Heart left ventricle (tissue), 16 donors: ENCODE data around the gene SEPTIN10. TPM values are rescaled to one million over a fixed set of nuclear protein-coding genes. Genes with fewer than 3 reads are reported as not detected.

Source experiments
- ATAC-seq, 4 donors: fragments of 200-7000 bp; cut with Tn5 transposase; one replicate each; pipeline ENCODE4 v1.9.1; 2020 to 2022; ENCODE audit warnings: moderate library complexity in 4 of 4, mild to moderate bottlenecking in 3 of 4, moderate number of reproducible peaks in 1 of 4
- DNase-seq, 5 donors: peaks; one replicate each; pipeline ENCODE4 v3.0.0-alpha.2; 2020
- H3K27ac ChIP-seq, 12 donors: fragments of 200-600 bp; sonication (generic) in 4 of 12; one replicate each; pipeline versions ENCODE4 v1.5.0 to v1.8.0; 2016 to 2022; ENCODE audit warnings: mild to moderate bottlenecking in 2 of 12
- H3K27me3 ChIP-seq, 9 donors: fragments of 200-600 bp; sonication (generic) in 2 of 9; one replicate each; pipeline versions ENCODE4 v1.5.1 to v1.8.0; 2016 to 2022; ENCODE audit warnings: mild to moderate bottlenecking in 3 of 9
- H3K36me3 ChIP-seq, 9 donors: fragments of 200-600 bp; sonication (generic) in 2 of 9; one replicate each; pipeline versions ENCODE4 v1.5.0 to v1.8.0; 2018 to 2022; ENCODE audit warnings: mild to moderate bottlenecking in 2 of 9
- H3K4me1 ChIP-seq, 12 donors: fragments of 200-600 bp; sonication (generic) in 4 of 12; one replicate each; pipeline versions ENCODE4 v1.5.0 to v1.8.0; 2016 to 2022; ENCODE audit warnings: mild to moderate bottlenecking in 3 of 12
- H3K4me3 ChIP-seq, 12 donors: fragments of 200-600 bp; sonication (generic) in 4 of 12; one replicate each; pipeline versions ENCODE4 v1.5.0 to v1.8.0; 2017 to 2022; ENCODE audit warnings: mild to moderate bottlenecking in 9 of 12, moderate library complexity in 4 of 12
- H3K9me3 ChIP-seq, 12 donors: fragments of 200-600 bp; sonication (generic) in 4 of 12; one replicate each; pipeline versions ENCODE4 v1.5.0 to v1.8.0; 2016 to 2022; ENCODE audit warnings: mild to moderate bottlenecking in 1 of 12
- CTCF ChIP-seq, 12 donors: fragments of 200-600 bp; sonication (generic) in 4 of 12; IDR thresholded peaks; one replicate each; pipeline versions ENCODE4 v1.5.0 to v1.8.0; 2018 to 2022; ENCODE audit warnings: antibody characterized with exemption in 12 of 12, mild to moderate bottlenecking in 5 of 12
- POLR2A ChIP-seq, 2 donors: fragments of 450-650 bp; IDR thresholded peaks; one replicate each; pipeline ENCODE4 v1.6.1; 2017; ENCODE audit warnings: antibody characterized with exemption in 2 of 2, mild to moderate bottlenecking in 2 of 2, moderate library complexity in 2 of 2
- WGBS, 4 donors: extraction: QIAGEN DNeasy Blood & Tissue Kit in 2 of 4; methylation state at CpG; one replicate each; pipeline versions ENCODE4 v1.1.5 to v1.1.7; 2013 to 2018; 5-methylcytosine and 5-hydroxymethylcytosine counted together
- intact Hi-C, 10 donors: fragments of 100-400 bp; cut with DNase I; formaldehyde crosslinking; loops; one replicate each; pipeline versions ENCODE4 v1.11.1 to v1.14.2; 2022
- long read RNA-seq, 3 donors: library from polyadenylated mRNA; unstranded; transcript quantifications; one replicate each; pipeline ENCODE4 v2.0.0, GENCODE V29; 2020 to 2021
- polyA plus RNA-seq, 2 donors: library from polyadenylated mRNA; stranded (reverse); fragments of 200-250 nt; gene quantifications; one replicate each; pipeline ENCODE4 v1.2.3, GENCODE V29; 2013
- total RNA-seq, 9 donors: library from RNA; depleted of rRNA in 2 of 9; stranded (reverse); fragments of >200 nt in 2 of 9; fragmentation: NEBNext Ultra II Directional in 3 of 9; extraction: Animal tissue kit (Norgen Biotek cat#: 25700) in 3 of 9; gene quantifications; one replicate each; pipeline versions ENCODE4 v1.1.0 to v1.2.4, GENCODE V29; 2016 to 2023
- donor health status: ischemic (EF 13 %, LVEDD 7.1; RV severe dilation, severe dysfunction).
- donor health status: healthy with polysubstance abuse.
- donor health status: DM: no; HTN: yes; CAD: no.
- donor health status: DM: no; HTN: no; CAD: no.
- donor health status: ischemic (EF 25% LVEDD 6.9; RV normal size, moderate dysfunction).
- donor health status: ischemic (EF 25% LVEDD 5.7; RV mildly dilated, moderate dysfunction).
- donor health status: healthy.
- donor health status: DM: yes; HTN: yes; CAD: no.
- donor health status: ischemic (EF 35%, LVEDD 5.7; RV mildly dilated, moderate dysfunction).
- donor health status: nonischemic (EF 11% LVEDD 7.7; RV severe dilation, severe dysfunction).
- donor health status: DM: yes; HTN: yes; CAD: no.
- donor health status: PGD.
- donor health status: ischemic (EF 29% LVEDD 5.4; RV normal size, mild dysfunction).
- donor health status: nonischemic (EF 23%, LVEDD 6.1; RV moderate dilation, normal function).

Gene SEPTIN10
- total RNA-seq (10 to 100 TPM; 35.4 to 84.6 (median 50.0) TPM), polyA plus RNA-seq (10 to 100 TPM; 13.5 to 38.8 TPM)
- long read RNA-seq, donor 1, transcript SEPT10-202 (11 exons, 3,071 nt) = major isoform, 32 of 64 reads
- long read RNA-seq, donor 1, transcript SEPT10-205 (10 exons, 1,605 nt) = minor isoform, 11 of 64 reads
- long read RNA-seq, donor 1, partial matches to known transcripts = 1 of 64 reads
- long read RNA-seq, donor 1, other reads (novel, unspliced or antisense) = 19 of 64 reads
- long read RNA-seq, donor 2, transcript SEPT10-203 (10 exons, 2,719 nt) = minor isoform, 7 of 126 reads
- long read RNA-seq, donor 2, transcript SEPT10-205 (10 exons, 1,605 nt) = minor isoform, 15 of 126 reads
- long read RNA-seq, donor 2, transcript SEPT10-202 (11 exons, 3,071 nt) = major isoform, 70 of 126 reads
- long read RNA-seq, donor 2, partial matches to known transcripts = 15 of 126 reads
- long read RNA-seq, donor 2, other reads (novel, unspliced or antisense) = 19 of 126 reads
- long read RNA-seq, donor 3, transcript SEPT10-203 (10 exons, 2,719 nt) = minor isoform, 8 of 74 reads
- long read RNA-seq, donor 3, transcript SEPT10-202 (11 exons, 3,071 nt) = major isoform, 51 of 74 reads
- long read RNA-seq, donor 3, transcript SEPT10-205 (10 exons, 1,605 nt) = minor isoform, 11 of 74 reads
- long read RNA-seq, donor 3, partial matches to known transcripts = 2 of 74 reads
- long read RNA-seq, donor 3, other reads (novel, unspliced or antisense) = 2 of 74 reads

- H3K4me1 ChIP-seq = peaks cover 0 to 55% (median 30%) of the 10 kb centered on the region in 12 donors
- DNase-seq = peak; percentile 96 to 98 (median 97)
- 0 to 2% (median 1%) methylated on average over 9 to 104 of the region's 104 CpGs for WGBS, 4 donors
- peak; percentile 96 to 98 (median 97) for ATAC-seq
- peak within 1 kb of the TSS; percentile 57 to 91 (median 74) for H3K4me3 ChIP-seq
- H3K36me3 ChIP-seq = no peaks in the 10 kb centered on the region
- peaks cover 0 to 16% (median 0%) of the 10 kb centered on the region in 9 donors for H3K27me3 ChIP-seq
- TF ChIP-seq CTCF (IDR thresholded peaks at IDR 0.05) (no peak), POLR2A (IDR thresholded peaks at IDR 0.05) (peak in 1 of 2 donors; percentile 95)
- intact Hi-C loops = loop anchor here in 8 of 10 donors (2.0 to 10.0 kb wide), 10 partner anchors 51 to 487 kb away; partner anchors contain the start of gene SH3RF3 (in 1 of the 8)
- H3K27ac ChIP-seq = peak within 1 kb of the TSS; percentile 89 to 100 (median 99)
- no peaks in the 10 kb centered on the region for H3K9me3 ChIP-seq
Observed at GRCh38 chr2:109613922-109614714, at the start of gene SEPTIN10, which contains the start of gene SOWAHC. TSS of gene SEPTIN10 (minus strand) at chr2:109613966. CDS start at chr2:109613827, 139 bp downstream. TSS of gene SOWAHC (plus strand) at chr2:109614364. CDS start at chr2:109614490, 126 bp downstream.

GRCh38 chr2:109662889-109663288 lies 49.1 kb upstream of the SEPTIN10 start:
- intact Hi-C loops = loop anchor here in 2 of 10 donors (5.0 to 10.0 kb wide), 2 partner anchors 41 to 48 kb away; partner anchors contain the start of genes SEPTIN10 (in 1 of the 2) and SOWAHC (in 1 of the 2)
- Histone ChIP-seq H3K4me1 (peaks cover 0 to 12% (median 7%) of the 10 kb centered on the region in 12 donors), H3K27ac (no peak overlapping the region), H3K27me3 (no peaks in the 10 kb centered on the region), H3K36me3 (no peaks in the 10 kb centered on the region), H3K4me3 (no peak overlapping the region), H3K9me3 (no peaks in the 10 kb centered on the region)
- DNase-seq (no peak), ATAC-seq (no peak)
- TF ChIP-seq CTCF (IDR thresholded peaks at IDR 0.05) = peak in 1 of 12 donors; percentile 3
- no peak for TF ChIP-seq POLR2A (IDR thresholded peaks at IDR 0.05)

GRCh38 chr2:109660046-109660860 lies 46.5 kb upstream of the SEPTIN10 start:
- ATAC-seq (no peak), DNase-seq (no peak)
- H3K4me1 ChIP-seq = peaks cover 0 to 12% (median 7%) of the 10 kb centered on the region in 12 donors
- no peaks in the 10 kb centered on the region for H3K36me3 ChIP-seq
- no peaks in the 10 kb centered on the region for H3K9me3 ChIP-seq
- TF ChIP-seq POLR2A (IDR thresholded peaks at IDR 0.05) (no peak), CTCF (IDR thresholded peaks at IDR 0.05) (no peak)
- no peak overlapping the region for H3K27ac ChIP-seq
- intact Hi-C loops = loop anchor here in 2 of 10 donors (5.0 to 10.0 kb wide), 2 partner anchors 38 to 45 kb away; partner anchors contain the start of genes SEPTIN10 (in 1 of the 2) and SOWAHC (in 1 of the 2)
- H3K4me3 ChIP-seq = no peak overlapping the region
- whole genome bisulfite sequencing, 4 donors = 85 to 94% (median 89%) methylated on average over 3 of the region's 3 CpGs
- no peaks in the 10 kb centered on the region for H3K27me3 ChIP-seq
